Measurements from ENCODE around the gene LSP1.

Gene LSP1

DNA sequence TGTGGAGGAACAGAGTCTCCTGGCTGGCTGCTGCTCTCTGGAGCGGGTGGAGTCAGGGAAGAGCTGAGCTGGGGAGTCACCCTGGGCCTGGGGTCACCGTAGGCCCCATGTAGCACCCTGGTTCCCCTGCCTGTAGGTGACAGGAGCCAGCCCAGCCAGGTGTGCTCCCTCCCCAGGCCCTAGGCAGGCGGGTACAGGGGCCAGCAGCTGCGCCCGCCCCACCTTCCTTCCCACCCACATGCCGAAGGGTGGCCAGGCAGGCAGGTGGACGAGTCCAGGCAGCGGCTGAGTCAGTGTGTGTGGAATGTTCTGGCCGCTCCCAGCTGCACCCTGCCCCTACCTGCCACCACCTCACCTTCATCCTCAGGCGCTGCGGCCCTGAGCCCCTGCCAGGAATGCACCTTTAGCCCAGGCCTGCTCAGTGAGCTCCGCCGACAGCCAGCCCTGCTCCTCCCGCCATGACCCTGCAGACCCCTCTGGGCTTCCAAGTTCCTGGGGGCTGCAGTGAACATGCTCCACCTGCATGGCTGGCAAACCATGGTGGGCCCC lies 18.7 kb upstream of the LSP1 start:
- Histone ChIP-seq H3K4me2 (ENCODE audit: low read length) (no peak overlapping the region), H3K9me3 (ENCODE audit: insufficient read depth, low read depth, low read length) (no peaks in the 10 kb centered on the region), H2AK5ac (ENCODE audit: low read length) (peak overlapping the region; percentile 79), H2BK120ac (ENCODE audit: insufficient read depth, low read length, poor library complexity) (peak overlapping the region; percentile 90), H3K4me1 (ENCODE audit: control insufficient read depth in 1 of 2, insufficient read depth in 2 of 2, low read length in 2 of 2) (peaks cover 24 to 35% of the 10 kb centered on the region in 2 experiments), H3K36me3 (ENCODE audit: control insufficient read depth in 1 of 2, insufficient read depth in 2 of 2, low read length in 2 of 2) (no peaks in the 10 kb centered on the region), H3K23ac (ENCODE audit: low read length) (no peak overlapping the region), H4K12ac (ENCODE audit: low read depth, low read length) (no peak overlapping the region), H3K4ac (ENCODE audit: low read depth, low read length) (peak overlapping the region; percentile 45), H2AFZ (ENCODE audit: insufficient read depth, low read length, poor library complexity) (peak overlapping the region; percentile 31), H2BK5ac (ENCODE audit: low read depth, low read length, poor library complexity) (peak overlapping the region; percentile 74), H3K79me2 (ENCODE audit: control insufficient read depth, insufficient read depth, low read length, poor library complexity) (peaks cover 3% of the 10 kb centered on the region), H3K18ac (ENCODE audit: low read length) (peak overlapping the region; percentile 56), H4K8ac (ENCODE audit: low read depth, low read length) (peak overlapping the region; percentile 38), H3K27me3 (ENCODE audit: insufficient read depth, low read length) (no peaks in the 10 kb centered on the region), H3K4me3 (ENCODE audit: low read depth, low read length) (no peak overlapping the region), H4K91ac (ENCODE audit: low read depth, low read length) (peak overlapping the region; percentile 94), H3K27ac (ENCODE audit: low read depth, low read length) (peak overlapping the region; percentile 22), H3K79me1 (ENCODE audit: low read length) (peaks cover 28% of the 10 kb centered on the region), H2BK12ac (ENCODE audit: low read length) (peak overlapping the region; percentile 91), H3K9ac (ENCODE audit: low read length) (no peak overlapping the region), H3K14ac (ENCODE audit: low read length) (peak overlapping the region; percentile 57)
- no CpG with 5 or more reads among the region's 14 CpGs for WGBS (ENCODE audit: extremely low coverage, insufficient coverage, insufficient read length)
- peak; percentile 95 to 99 for DNase-seq

DNA sequence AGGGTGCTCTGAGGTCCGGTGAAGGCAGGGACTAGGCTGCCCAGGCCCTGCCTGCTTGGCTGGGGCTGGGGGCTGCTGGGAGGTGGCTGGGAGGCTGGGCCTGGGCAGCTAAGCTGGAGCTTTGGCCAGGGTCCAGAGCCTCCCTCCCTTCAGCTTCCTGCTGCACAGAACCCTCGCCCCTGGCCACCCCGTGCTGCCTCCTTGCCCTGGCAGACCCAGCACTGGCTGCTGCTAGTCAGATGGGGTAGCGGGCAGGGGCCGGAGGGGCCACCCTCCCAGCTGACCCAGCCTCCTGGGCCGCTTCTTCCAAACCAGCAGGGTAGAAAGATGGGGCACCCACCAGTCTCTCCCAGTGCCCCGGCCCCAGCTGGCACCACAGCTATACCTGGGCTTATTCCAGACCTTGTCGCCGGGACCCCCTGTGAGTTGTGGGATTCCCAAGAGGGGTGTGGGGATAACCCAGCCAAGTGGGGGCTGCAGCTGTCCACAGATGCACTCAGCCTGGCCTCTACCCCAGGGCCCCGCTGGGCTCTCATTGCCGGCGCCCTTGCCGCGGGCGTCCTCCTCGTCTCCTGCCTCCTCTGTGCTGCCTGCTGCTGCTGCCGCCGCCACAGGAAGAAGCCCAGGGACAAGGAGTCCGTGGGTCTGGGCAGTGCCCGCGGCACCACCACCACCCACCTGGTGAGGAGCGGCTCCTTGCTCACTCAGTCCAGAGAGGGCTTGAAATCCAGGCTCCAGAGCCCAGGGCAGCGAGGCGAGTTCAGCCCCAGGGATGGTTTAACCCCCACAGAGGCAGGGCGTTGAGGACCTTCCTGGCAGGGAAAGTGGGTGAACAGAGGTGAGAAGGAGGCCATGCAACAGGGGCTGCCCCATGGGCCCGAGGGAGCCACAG lies 17.9 kb upstream of the LSP1 start, which contains the start of gene SYT8:
Gene SYT8, plus strand, starts transcription at position 212 of the 892 bp plus-strand sequence. Its CDS starts 116 bp downstream, at position 328.
- H3K79me1 ChIP-seq (ENCODE audit: low read length): peaks cover 28% of the 10 kb centered on the region
- peaks cover 24 to 32% of the 10 kb centered on the region in 2 experiments for H3K4me1 ChIP-seq (ENCODE audit: control insufficient read depth in 1 of 2, insufficient read depth in 2 of 2, low read length in 2 of 2)
- H4K91ac ChIP-seq (ENCODE audit: low read depth, low read length): peak within 1 kb of the TSS; percentile 94
- peak within 1 kb of the TSS; percentile 22 for H3K27ac ChIP-seq (ENCODE audit: low read depth, low read length)
- H2BK12ac ChIP-seq (ENCODE audit: low read length): peak within 1 kb of the TSS; percentile 91
- no peaks in the 10 kb centered on the region for H3K27me3 ChIP-seq (ENCODE audit: insufficient read depth, low read length)
- no peak within 1 kb of the TSS for H3K9ac ChIP-seq (ENCODE audit: low read length)
- no CpG with 5 or more reads among the region's 26 CpGs for WGBS (ENCODE audit: extremely low coverage, insufficient coverage, insufficient read length)
- peak; percentile 42 to 54 for DNase-seq
- H3K18ac ChIP-seq (ENCODE audit: low read length): peak within 1 kb of the TSS; percentile 56
- H4K12ac ChIP-seq (ENCODE audit: low read depth, low read length): no peak within 1 kb of the TSS
- peak within 1 kb of the TSS; percentile 79 for H2AK5ac ChIP-seq (ENCODE audit: low read length)
- H3K4me2 ChIP-seq (ENCODE audit: low read length): no peak within 1 kb of the TSS
- no peak within 1 kb of the TSS for H3K23ac ChIP-seq (ENCODE audit: low read length)
- H2AFZ ChIP-seq (ENCODE audit: insufficient read depth, low read length, poor library complexity): peak within 1 kb of the TSS; percentile 31
- no peaks in the 10 kb centered on the region for H3K9me3 ChIP-seq (ENCODE audit: insufficient read depth, low read depth, low read length)
- no peak within 1 kb of the TSS for H3K4me3 ChIP-seq (ENCODE audit: low read depth, low read length)
- peak within 1 kb of the TSS; percentile 57 for H3K14ac ChIP-seq (ENCODE audit: low read length)
- H3K79me2 ChIP-seq (ENCODE audit: control insufficient read depth, insufficient read depth, low read length, poor library complexity): peaks cover 3% of the 10 kb centered on the region
- peak within 1 kb of the TSS; percentile 38 for H4K8ac ChIP-seq (ENCODE audit: low read depth, low read length)
- H2BK120ac ChIP-seq (ENCODE audit: insufficient read depth, low read length, poor library complexity): peak within 1 kb of the TSS; percentile 90
- H3K36me3 ChIP-seq (ENCODE audit: control insufficient read depth in 1 of 2, insufficient read depth in 2 of 2, low read length in 2 of 2): no peaks in the 10 kb centered on the region
- peak within 1 kb of the TSS; percentile 45 for H3K4ac ChIP-seq (ENCODE audit: low read depth, low read length)
- H2BK5ac ChIP-seq (ENCODE audit: low read depth, low read length, poor library complexity): peak within 1 kb of the TSS; percentile 74

GRCh38 chr11:1835671-1836010 lies 17.2 kb upstream of the LSP1 start:
- Histone ChIP-seq H3K18ac (ENCODE audit: low read length) (no peak overlapping the region), H3K9ac (ENCODE audit: low read length) (no peak overlapping the region), H3K79me1 (ENCODE audit: low read length) (peaks cover 25% of the 10 kb centered on the region), H3K4ac (ENCODE audit: low read depth, low read length) (no peak overlapping the region), H4K91ac (ENCODE audit: low read depth, low read length) (peak overlapping the region; percentile 94), H3K27ac (ENCODE audit: low read depth, low read length) (no peak overlapping the region), H3K4me3 (ENCODE audit: low read depth, low read length) (no peak overlapping the region), H3K36me3 (ENCODE audit: control insufficient read depth in 1 of 2, insufficient read depth in 2 of 2, low read length in 2 of 2) (no peaks in the 10 kb centered on the region), H3K27me3 (ENCODE audit: insufficient read depth, low read length) (no peaks in the 10 kb centered on the region), H2AFZ (ENCODE audit: insufficient read depth, low read length, poor library complexity) (no peak overlapping the region), H2AK5ac (ENCODE audit: low read length) (peak overlapping the region; percentile 79), H3K14ac (ENCODE audit: low read length) (peak overlapping the region; percentile 41), H2BK12ac (ENCODE audit: low read length) (peak overlapping the region; percentile 32), H2BK120ac (ENCODE audit: insufficient read depth, low read length, poor library complexity) (peak overlapping the region; percentile 90), H4K12ac (ENCODE audit: low read depth, low read length) (no peak overlapping the region), H3K23ac (ENCODE audit: low read length) (no peak overlapping the region), H3K4me1 (ENCODE audit: control insufficient read depth in 1 of 2, insufficient read depth in 2 of 2, low read length in 2 of 2) (peaks cover 19 to 30% of the 10 kb centered on the region in 2 experiments), H2BK5ac (ENCODE audit: low read depth, low read length, poor library complexity) (no peak overlapping the region), H4K8ac (ENCODE audit: low read depth, low read length) (no peak overlapping the region), H3K79me2 (ENCODE audit: control insufficient read depth, insufficient read depth, low read length, poor library complexity) (peaks cover 3% of the 10 kb centered on the region), H3K4me2 (ENCODE audit: low read length) (no peak overlapping the region), H3K9me3 (ENCODE audit: insufficient read depth, low read depth, low read length) (no peaks in the 10 kb centered on the region)
- DNase-seq: peak; percentile 80 to 87
- no CpG with 5 or more reads among the region's 12 CpGs for WGBS (ENCODE audit: extremely low coverage, insufficient coverage, insufficient read length)

GRCh38 chr11:1836011-1836945 lies 16.6 kb upstream of the LSP1 start:
- Histone ChIP-seq H3K14ac (ENCODE audit: low read length) (no peak overlapping the region), H3K79me1 (ENCODE audit: low read length) (peaks cover 24% of the 10 kb centered on the region), H2AFZ (ENCODE audit: insufficient read depth, low read length, poor library complexity) (no peak overlapping the region), H3K27me3 (ENCODE audit: insufficient read depth, low read length) (no peaks in the 10 kb centered on the region), H3K23ac (ENCODE audit: low read length) (no peak overlapping the region), H4K8ac (ENCODE audit: low read depth, low read length) (no peak overlapping the region), H3K4ac (ENCODE audit: low read depth, low read length) (no peak overlapping the region), H2AK5ac (ENCODE audit: low read length) (peak overlapping the region; percentile 26), H2BK120ac (ENCODE audit: insufficient read depth, low read length, poor library complexity) (no peak overlapping the region), H3K27ac (ENCODE audit: low read depth, low read length) (no peak overlapping the region), H3K9ac (ENCODE audit: low read length) (no peak overlapping the region), H3K4me2 (ENCODE audit: low read length) (no peak overlapping the region), H3K9me3 (ENCODE audit: insufficient read depth, low read depth, low read length) (no peaks in the 10 kb centered on the region), H3K4me1 (ENCODE audit: control insufficient read depth in 1 of 2, insufficient read depth in 2 of 2, low read length in 2 of 2) (peaks cover 18 to 26% of the 10 kb centered on the region in 2 experiments), H4K91ac (ENCODE audit: low read depth, low read length) (peak overlapping the region; percentile 50), H3K4me3 (ENCODE audit: low read depth, low read length) (no peak overlapping the region), H3K18ac (ENCODE audit: low read length) (no peak overlapping the region), H4K12ac (ENCODE audit: low read depth, low read length) (no peak overlapping the region), H3K36me3 (ENCODE audit: control insufficient read depth in 1 of 2, insufficient read depth in 2 of 2, low read length in 2 of 2) (no peaks in the 10 kb centered on the region), H2BK12ac (ENCODE audit: low read length) (peak overlapping the region; percentile 37), H3K79me2 (ENCODE audit: control insufficient read depth, insufficient read depth, low read length, poor library complexity) (peaks cover 3% of the 10 kb centered on the region), H2BK5ac (ENCODE audit: low read depth, low read length, poor library complexity) (no peak overlapping the region)
- WGBS (ENCODE audit: extremely low coverage, insufficient coverage, insufficient read length): no CpG with 5 or more reads among the region's 43 CpGs
- no peak for DNase-seq
